Measurements from ENCODE around the gene BMPR1B.

Gene BMPR1B

DNA sequence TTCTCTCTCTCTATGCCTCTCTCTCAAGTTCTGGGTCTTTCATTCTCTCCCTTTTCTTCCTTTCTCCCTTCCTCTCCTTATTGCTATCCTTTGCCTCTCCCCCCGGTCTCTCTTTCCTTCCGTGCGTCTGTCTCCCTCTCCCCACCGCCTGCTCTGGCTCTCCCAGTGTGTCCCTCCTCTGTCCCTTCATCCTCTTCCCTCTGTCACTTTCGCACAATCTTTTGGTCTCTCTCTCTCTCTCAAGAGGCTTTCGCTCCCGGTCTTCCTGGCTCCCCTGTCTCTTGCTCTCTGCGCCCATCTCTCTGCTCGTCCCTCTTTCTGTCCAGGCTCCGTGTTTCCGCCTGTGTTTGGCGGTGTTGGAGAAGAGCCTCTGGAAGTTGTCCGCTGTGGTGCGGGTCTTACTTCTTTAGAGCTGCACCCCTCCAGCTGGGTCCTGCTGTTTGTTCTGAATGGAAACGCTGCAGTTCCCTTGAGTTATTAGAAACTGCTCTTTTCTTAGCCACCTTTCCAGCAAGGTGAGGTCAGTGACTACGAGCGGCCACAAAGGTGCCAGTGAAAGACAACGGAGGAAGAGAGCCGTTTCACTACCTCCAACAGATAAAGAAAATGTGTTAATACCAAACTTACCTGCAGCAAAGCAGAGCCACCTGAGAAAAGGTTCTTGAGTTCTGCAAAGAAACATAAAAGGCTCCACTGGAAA lies 1.1 kb downstream of the BMPR1B start:
- DNase-seq = peak in 8 of 42 donors; percentile 4 to 37 (median 7)
- intact Hi-C loops (cut with DNase I) = no loop called here

DNA sequence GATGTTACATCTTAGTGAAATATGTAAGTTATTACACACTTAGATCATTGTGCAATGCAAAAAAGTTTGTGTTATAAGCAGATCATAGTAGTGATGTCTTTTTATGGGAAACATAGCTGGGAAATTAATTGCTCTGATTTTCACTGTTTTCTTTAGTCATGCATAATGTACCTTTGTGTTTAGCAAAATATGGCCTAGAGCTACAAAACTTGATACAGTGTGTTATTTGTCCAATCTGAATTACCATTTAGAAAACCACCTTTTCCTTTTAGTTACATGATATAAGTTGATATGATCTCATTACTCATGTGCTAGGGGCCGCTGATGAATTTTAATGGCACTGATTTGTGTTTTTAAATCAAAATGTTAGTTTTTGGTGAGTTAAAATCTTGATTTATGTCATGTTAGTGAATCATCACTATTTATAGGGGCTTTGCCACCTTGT lies 2.0 kb downstream of the BMPR1B start:
- no peak for DNase-seq
- intact Hi-C loops (cut with DNase I) = loop anchor here (2.0 kb wide), 1 partner anchor 23 kb away; no protein-coding TSS in a partner anchor

DNA sequence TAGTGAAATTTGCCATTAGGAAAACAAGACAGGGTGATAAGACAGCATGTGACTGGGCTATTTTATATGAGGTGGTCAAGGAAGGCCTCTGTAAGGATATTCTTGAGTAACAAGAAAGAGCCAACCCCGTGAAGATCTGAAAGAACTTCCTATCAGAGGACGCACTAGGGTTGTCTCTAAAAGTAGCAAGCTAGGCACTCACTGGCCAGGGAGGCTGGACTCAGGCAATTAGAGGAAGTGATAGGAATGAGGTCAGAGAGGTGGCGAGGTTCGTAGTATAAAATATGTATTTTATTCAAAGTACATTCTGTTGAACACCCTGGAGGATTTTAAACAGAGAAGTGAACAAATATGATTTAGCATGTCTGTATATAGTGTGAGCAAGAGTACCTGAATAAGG lies 4.6 kb downstream of the BMPR1B start:
- intact Hi-C loops (cut with DNase I) = no loop called here
- DNase-seq = no peak

- DNase-seq = no peak
- intact Hi-C loops (cut with DNase I) = no loop called here
These were observed 5.2 kb downstream of the BMPR1B start for GRCh38 chr4:94763005-94763404.

GRCh38 chr4:94763500-94763899 lies 5.7 kb downstream of the BMPR1B start:
- intact Hi-C loops (cut with DNase I) = no loop called here
- no peak for DNase-seq

- no peak for DNase-seq
- intact Hi-C loops (cut with DNase I) = no loop called here
These were observed 6.3 kb downstream of the BMPR1B start for GRCh38 chr4:94764069-94764468.

- no peak for DNase-seq
- intact Hi-C loops (cut with DNase I) = no loop called here
These were observed 7.4 kb downstream of the BMPR1B start for GRCh38 chr4:94765174-94765573.

- intact Hi-C loops (cut with DNase I) = no loop called here
- DNase-seq = no peak
These were observed 7.9 kb downstream of the BMPR1B start for GRCh38 chr4:94765648-94766047.

DNA sequence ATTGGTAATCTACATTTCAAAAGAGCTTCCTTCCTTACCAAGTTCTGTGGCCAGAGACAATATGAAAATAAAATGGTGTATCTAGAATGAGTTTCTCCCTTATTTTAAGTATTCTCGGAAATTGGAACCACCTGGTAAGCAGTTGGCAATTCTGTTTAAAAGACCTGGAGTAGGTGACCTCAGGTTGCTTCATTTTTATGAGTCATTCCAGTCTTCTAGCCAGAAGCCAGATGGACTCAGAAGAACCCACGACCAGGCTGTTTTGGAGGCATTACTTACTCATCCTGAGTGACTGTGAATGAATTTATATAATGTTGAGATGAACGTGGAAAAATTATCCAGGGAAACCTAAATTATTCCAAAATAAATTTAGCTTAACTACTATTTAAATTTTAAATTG lies 9.1 kb downstream of the BMPR1B start:
- no peak for DNase-seq
- intact Hi-C loops (cut with DNase I) = no loop called here

- no peak for DNase-seq
- intact Hi-C loops (cut with DNase I) = no loop called here
These were observed 9.7 kb downstream of the BMPR1B start for GRCh38 chr4:94767446-94767845.

- intact Hi-C loops (cut with DNase I) = loop anchor here (2.0 kb wide), 1 partner anchor 22 kb away; no protein-coding TSS in a partner anchor
- DNase-seq = no peak
These were observed 25.0 kb downstream of the BMPR1B start for GRCh38 chr4:94782707-94783106.

DNA sequence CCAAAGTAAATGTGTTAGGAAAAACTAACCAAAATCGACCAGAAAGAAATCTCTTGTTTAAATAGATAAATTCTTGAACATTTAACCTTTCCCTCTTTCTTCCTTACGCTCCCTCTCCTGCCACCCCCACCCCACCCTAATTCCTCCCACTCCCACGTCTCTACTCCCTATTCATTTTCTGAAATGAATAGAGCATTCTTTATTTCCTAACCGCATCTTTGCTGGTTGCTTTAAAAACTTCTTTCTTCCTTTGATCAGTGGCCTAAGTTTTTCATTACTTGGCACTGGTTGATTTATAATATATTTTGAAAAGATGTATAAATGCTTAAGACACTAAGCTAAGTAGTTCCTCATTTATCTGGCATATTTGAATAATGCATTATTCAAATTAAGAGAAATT lies 33.9 kb downstream of the BMPR1B start:
- intact Hi-C loops (cut with DNase I) = no loop called here
- DNase-seq = no peak

DNA sequence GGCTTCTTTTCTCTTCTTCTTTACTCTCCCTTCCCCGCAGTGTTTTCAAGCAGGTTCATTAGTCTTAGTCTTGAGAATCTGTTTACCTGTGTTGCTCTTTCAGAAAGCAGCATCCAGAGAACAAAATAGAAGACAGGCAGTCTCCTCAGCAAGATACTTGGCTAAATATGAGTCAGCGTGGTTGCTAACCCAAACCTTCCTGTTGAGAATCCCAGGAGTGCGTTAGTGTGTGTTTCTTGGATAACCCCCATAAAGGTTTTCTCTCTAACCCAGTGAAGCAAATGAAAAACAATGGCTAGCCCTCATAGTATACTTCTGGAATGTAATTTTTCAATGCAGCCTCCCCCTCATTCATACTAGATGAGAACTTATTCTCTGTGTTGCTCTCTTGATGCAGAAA lies 41.1 kb downstream of the BMPR1B start:
- intact Hi-C loops (cut with DNase I) = no loop called here
- no peak for DNase-seq

- intact Hi-C loops (cut with DNase I) = no loop called here
- DNase-seq = no peak
These were observed 43.3 kb downstream of the BMPR1B start for GRCh38 chr4:94801016-94801415.

DNA sequence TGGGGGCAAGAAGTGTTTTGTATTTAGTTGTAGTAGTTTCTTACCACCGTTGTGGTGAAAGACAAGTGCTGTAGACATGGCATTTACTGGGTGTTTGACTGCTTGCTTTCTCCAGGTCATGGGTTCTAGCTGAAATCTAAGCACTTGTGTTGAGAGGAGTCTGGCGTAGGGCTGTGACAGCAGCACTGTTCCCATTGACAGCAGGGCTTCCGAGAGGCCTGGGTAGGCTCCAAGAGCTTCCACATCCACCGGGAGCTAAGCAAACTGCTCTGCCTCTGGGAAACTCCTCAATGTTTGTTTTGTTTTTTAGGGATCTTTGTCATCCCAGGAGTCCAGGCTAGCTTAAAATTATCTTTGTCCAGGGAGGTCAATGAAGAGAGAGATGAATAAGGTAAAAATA lies 44.3 kb downstream of the BMPR1B start:
- intact Hi-C loops (cut with DNase I) = no loop called here
- DNase-seq = peak in 23 of 42 donors; percentile 1 to 60 (median 16)

GRCh38 chr4:94803181-94803580 lies 45.4 kb downstream of the BMPR1B start:
- DNase-seq = no peak
- intact Hi-C loops (cut with DNase I) = no loop called here

GRCh38 chr4:94804650-94805049 lies 46.9 kb downstream of the BMPR1B start:
- no peak for DNase-seq
- intact Hi-C loops (cut with DNase I) = no loop called here

GRCh38 chr4:94806376-94806775 lies 48.6 kb downstream of the BMPR1B start:
- intact Hi-C loops (cut with DNase I) = no loop called here

DNA sequence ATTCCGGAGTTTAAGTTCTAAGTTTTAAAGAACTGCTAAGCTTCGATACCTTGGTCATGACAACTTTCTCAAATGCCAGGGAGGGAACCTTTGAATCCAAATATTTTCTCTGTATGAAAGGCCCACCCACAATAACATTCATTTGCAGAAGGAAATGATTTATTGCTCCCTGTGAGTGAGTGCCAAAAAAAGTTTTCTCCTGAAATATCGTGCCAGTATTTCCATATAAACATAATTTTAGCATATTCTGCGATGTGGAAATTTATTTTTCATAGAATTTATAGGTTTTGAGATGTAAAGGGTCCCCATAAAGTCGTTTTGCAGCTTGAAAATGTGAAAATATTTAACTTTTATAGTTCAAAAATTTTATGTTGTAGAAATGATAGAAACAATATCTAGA lies 53.9 kb downstream of the BMPR1B start:
- no peak for DNase-seq
- intact Hi-C loops (cut with DNase I) = no loop called here

More at GRCh38 chr4:94806376-94806775, 48.6 kb downstream of the BMPR1B start:
- no peak for DNase-seq

DNA sequence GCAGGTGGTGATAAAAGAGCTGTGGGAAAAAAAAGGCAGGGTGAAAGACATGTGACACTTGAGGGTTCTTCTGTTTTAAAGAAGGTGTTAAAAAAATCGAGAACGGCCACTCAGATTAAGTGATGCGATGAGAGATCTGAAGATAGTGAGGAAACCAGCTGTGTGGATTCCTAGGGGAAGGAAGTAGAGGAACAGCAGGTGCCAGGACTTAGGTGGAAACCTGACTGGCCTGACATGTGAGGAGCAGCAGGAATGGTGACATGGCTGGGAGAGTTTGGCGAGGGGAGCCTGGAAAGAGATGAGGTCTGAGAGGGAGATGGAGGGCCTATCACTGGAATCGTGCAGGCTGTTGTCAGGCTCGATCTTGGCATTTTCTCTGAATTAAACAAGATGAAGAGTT lies 55.5 kb downstream of the BMPR1B start:
- DNase-seq = no peak
- intact Hi-C loops (cut with DNase I) = no loop called here

GRCh38 chr4:94814237-94814636 lies 56.5 kb downstream of the BMPR1B start:
- intact Hi-C loops (cut with DNase I) = no loop called here
- no peak for DNase-seq

Data from head of caudate nucleus (tissue), 42 donors.